NCI-H345 treated with DMSO at 0.1 percent for 48 hours (cell line): Measurements from ENCODE around the gene PRKAR1B.

Source experiments
- DNase-seq: peaks from one replicate; lab custom pipeline; 2025; ENCODE audit not compliant: unreplicated experiment; lab: John Stamatoyannopoulos, UW

Gene PRKAR1B

GRCh38 chr7:607938-608337, 119.1 kb downstream of the PRKAR1B start:
- no peak for DNase-seq

GRCh38 chr7:605661-606450, 121.2 kb downstream of the PRKAR1B start:
- no peak for DNase-seq

- no peak for DNase-seq
These were observed 122.1 kb downstream of the PRKAR1B start for GRCh38 chr7:604884-605531.

GRCh38 chr7:604001-604883, 122.8 kb downstream of the PRKAR1B start:
- no peak for DNase-seq

DNA sequence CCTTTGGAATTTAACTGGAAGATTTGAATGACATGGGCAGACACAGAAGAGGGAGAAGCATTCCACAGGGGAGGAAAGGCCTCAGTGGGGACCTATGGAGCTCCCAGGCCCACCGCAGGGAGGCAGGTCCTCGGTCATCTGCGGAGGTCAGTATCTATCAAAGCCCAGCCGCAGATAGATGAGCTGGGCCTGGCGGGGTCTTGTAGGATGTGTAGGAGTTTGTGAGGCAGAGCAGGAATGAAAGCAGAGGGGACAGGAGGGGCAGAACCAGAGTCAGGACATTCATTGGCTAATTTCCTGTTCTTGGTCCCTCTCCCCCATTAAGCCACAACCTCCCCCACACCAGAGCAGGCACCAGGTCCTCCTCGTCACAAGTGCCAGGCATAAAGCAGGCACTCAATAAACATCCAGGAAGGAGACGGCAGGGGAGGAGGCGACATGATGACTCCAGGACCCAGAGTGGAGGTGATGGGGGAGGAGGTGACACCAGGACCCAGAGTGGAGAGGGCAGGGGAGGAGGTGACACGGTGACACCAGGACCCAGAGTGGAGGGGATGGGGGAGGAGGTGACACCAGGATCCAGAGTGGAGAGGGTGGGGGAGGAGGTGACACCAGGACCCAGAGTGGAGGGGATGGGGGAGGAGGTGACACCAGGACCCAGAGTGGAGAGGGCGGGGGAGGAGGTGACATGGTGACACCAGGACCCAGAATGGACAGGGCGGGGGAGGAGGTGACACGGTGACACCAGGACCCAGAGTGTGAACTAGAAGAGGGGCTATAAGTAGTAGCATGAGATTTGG, 123.7 kb downstream of the PRKAR1B start:
- no peak for DNase-seq

DNA sequence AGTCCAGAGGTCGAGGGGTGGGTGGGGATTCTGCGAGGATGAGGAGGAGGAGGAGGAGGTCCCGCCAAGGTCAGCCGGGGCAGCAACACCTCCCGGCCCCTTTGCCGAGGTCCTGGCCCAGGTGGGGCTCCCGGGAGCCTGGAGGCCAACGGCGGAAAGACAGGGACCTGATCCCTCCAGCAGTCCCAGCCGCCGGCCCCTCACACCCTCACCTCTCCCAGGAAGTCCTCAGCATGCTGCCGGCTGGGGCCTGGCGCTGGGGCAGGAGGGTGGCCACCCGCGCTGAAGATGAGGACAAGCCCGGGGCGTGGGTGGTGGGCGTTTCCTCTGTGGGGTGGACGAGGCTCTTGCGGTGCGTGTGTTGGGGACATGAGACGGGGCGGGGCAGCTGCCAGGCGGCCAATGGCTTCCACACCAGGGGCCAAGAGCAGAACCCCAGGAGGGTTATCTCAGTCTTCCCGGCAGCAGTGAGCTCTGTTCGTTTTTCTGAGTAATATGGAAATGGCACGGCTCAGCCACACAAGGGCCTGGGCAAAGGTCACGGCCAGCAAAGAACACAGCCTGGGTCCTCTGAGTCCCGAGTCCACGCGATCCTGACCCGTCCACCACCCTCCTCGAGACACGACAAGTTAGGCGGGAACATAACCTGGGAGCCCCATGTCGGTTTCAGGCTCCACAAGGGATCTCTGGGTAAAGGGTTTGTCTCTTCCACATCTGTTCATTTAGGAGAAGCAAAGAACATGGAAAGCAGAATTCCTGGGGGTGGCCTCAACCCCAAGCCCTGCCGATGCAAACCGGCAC, 124.5 kb downstream of the PRKAR1B start:
- DNase-seq = no peak

- DNase-seq = no peak
These were observed 125.3 kb downstream of the PRKAR1B start for GRCh38 chr7:601595-602340.

DNA sequence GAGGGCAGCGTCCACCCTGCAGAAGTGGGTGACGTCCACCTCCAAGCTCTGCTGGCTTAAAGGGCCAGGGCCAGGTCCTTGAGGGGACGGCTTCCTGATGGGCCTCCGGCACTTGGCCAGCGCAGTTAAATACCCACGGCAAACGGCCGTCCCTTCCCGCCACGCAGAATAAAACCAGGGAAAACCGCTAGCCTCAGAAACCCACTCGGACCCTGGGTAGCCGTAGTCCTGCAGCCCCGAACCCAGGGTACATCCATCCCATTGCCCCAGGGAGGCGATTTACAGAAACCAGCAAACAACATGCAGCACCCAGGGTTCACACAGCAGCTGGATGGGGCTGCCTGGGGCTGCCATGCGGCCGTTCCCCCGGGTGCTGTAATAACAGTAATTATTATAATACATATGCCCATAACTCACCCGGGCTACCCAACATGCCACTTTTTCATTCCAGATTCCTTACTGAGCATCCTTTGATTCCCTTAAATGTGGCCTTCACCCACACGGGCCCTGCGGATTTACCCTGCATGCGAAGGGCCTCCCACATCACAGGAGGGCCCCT, 126.0 kb downstream of the PRKAR1B start:
- DNase-seq = no peak

DNA sequence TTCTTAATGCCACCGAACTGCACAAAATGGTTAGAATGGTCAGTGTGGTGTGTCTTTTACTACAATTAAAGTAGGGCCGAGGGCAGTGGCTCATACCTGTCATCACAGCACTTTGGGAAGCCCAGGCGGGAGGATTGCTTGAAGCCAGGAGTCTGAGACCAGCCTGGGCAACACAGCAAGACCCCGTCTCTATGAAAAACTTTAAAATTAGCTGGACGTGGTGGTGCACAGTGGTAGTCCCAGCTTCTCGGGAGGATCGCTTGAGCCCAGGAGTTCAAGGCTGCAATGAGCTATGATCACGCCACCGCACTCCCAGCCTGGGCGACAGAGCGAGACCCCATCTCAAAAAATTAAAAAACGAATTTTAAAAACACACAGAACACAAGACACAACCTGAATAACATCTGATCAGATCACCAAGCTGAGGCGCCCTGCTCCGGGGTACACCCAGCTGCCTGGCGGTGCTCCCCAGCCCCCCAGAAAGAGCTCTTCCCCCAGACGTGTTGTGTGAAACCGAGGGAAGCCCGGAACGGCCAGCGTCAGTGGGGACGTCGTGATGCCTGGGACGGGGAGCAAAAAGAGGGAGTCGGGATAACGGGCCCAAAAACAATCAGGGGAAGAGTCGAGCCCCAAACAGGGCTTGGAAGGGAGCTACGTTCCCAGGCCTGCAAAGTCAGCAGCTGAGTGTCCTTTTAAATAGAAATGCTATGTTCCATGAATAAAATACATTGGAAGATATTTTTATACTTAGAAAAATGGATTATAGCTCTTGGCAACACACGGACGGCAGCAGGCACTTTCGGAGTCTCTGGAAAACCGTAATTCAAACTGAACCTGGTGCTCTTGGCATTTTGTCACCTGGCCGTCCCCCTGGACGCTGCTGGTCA, 126.7 kb downstream of the PRKAR1B start:
- no peak for DNase-seq

GRCh38 chr7:598899-599298, 128.2 kb downstream of the PRKAR1B start:
- no peak for DNase-seq

DNA sequence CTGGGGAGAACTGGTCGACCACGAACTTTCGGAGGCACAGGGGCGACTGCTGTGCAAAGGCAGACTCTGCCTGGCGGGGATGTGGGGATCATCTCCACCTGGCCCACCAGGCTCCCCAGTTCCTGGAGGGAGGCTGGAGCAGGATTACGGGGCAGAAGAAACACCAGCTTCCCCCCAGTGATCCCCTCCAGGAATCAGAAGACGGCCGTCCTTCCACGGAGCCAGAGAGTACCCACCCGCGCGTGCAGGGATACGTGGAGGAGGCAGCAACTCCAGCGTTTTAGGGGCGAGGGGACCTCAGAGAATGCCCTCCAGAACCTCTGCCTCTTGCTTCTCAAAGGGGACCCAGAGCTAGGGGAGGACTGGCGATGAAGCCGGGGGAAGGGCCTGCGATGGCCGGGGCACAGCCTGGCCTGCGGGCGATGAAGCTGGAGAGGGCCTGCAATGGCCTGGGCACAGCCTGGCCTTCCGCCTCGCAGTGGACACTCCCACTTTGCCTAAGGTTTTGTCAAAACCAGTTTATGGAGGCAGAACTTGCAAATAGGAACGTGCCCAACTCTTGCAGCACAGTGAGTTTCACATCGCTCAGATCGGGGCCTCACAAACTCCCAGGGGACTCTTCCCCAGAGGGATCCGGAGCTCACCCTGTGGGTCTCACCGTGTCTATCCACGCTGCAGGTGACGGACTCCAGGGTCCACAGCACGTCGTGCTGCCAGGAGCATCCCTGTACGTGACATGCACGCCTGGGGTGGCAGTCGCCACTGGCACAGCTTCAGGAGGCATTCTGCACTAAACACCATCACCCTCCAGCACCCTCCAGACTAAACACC, 129.5 kb downstream of the PRKAR1B start:
- DNase-seq = no peak

DNA sequence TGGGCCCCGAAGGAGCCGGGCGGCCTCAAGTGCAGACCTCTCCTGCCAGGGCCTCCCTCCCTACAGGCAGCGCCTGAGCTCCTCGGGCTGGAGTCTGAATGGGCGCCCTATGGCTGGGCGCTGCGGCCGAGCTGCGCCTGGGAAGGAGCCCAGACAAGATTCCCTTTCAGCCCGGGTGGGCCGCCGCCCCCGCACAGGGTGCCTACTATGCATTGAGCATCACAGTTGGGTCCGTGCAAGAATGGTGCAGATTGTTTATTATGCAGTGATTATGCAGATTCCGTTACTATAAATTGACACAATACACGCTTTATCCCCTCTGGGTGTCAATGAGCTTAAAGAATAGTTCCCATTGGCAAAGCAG, 130.3 kb downstream of the PRKAR1B start:
- no peak for DNase-seq

- DNase-seq = no peak
These were observed 130.8 kb downstream of the PRKAR1B start for GRCh38 chr7:596071-596818.

DNA sequence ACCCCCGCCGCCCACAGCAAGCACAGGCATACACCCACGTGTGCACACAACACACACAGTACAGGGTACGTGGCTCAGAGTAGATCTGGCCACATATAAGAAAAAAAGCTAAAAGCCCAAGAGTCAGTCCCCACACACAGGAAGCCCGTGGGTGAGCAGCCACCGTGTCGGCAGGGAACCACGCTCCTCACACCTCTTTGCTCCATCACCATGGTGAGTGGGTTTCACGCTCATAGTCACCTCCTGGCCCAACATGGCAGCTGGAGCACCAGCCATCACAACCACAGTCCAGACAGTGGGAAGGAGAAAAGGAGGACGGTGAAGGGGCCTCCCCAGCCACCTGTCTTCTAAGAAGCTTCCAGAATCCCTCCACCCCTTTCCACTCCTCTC, 131.5 kb downstream of the PRKAR1B start:
- DNase-seq = no peak

- DNase-seq = no peak
These were observed 132.0 kb downstream of the PRKAR1B start for GRCh38 chr7:594920-595620.
